PFSK-1 (cell line): ENCODE results near the gene SERPINI2.

Experiments used
- FOXP2 ChIP-seq: optimal IDR thresholded peaks from 2 replicates; pipeline ENCODE3; 2011; ENCODE audit warnings: borderline replicate concordance, control low read depth, inconsistent platforms; ENCODE audit not compliant: insufficient read depth; ENCODE audit errors: extremely low read length, extremely low read depth
- POLR2AphosphoS5 ChIP-seq: IDR thresholded peaks from 2 replicates; pipeline ENCODE4 v1.6.1; 2012; ENCODE audit warnings: low read depth, mild to moderate bottlenecking, control low read depth, low read length, moderate library complexity
- REST ChIP-seq, 2 experiments: IDR thresholded peaks; 2 replicates each; pipeline versions ENCODE4 v1.6.1 to v1.8.0; 2011 to 2012; ENCODE audit warnings: low read depth in 2 of 2, low read length in 2 of 2, control low read depth in 1 of 2, inconsistent platforms in 1 of 2, mild to moderate bottlenecking in 1 of 2, moderate library complexity in 1 of 2; ENCODE audit not compliant: insufficient read depth in 1 of 2
- SIN3A ChIP-seq: IDR thresholded peaks from 2 replicates; pipeline ENCODE4 v1.6.1; 2012; ENCODE audit warnings: mild to moderate bottlenecking, low read length, moderate library complexity, borderline replicate concordance; ENCODE audit not compliant: insufficient read depth
- TAF1 ChIP-seq: IDR thresholded peaks from 2 replicates; pipeline ENCODE4 v1.6.1; 2012; ENCODE audit warnings: low read length, control low read depth, borderline replicate concordance; ENCODE audit not compliant: insufficient read depth

Gene SERPINI2

GRCh38 chr3:167484551-167484950, 10.7 kb upstream of the SERPINI2 start:
- TF ChIP-seq REST (IDR thresholded peaks at IDR 0.05; ENCODE audit: insufficient read depth in 1 of 2, low read depth in 2 of 2, low read length in 2 of 2) (no peak), TAF1 (no peak), POLR2AphosphoS5 (no peak), SIN3A (no peak), FOXP2 (no peak)

GRCh38 chr3:167483708-167484475, 10.1 kb upstream of the SERPINI2 start:
- TF ChIP-seq POLR2AphosphoS5: no peak
- no peak for TF ChIP-seq FOXP2
- no peak for TF ChIP-seq TAF1
- TF ChIP-seq REST (IDR thresholded peaks at IDR 0.05; ENCODE audit: insufficient read depth in 1 of 2, low read depth in 2 of 2, low read length in 2 of 2): no peak
- no peak for TF ChIP-seq SIN3A

GRCh38 chr3:167481164-167481563, 7.3 kb upstream of the SERPINI2 start:
- TF ChIP-seq FOXP2 (no peak), SIN3A (no peak), REST (IDR thresholded peaks at IDR 0.05; ENCODE audit: insufficient read depth in 1 of 2, low read depth in 2 of 2, low read length in 2 of 2) (no peak), TAF1 (no peak), POLR2AphosphoS5 (no peak)

GRCh38 chr3:167480748-167481147, 6.9 kb upstream of the SERPINI2 start:
- no peak for TF ChIP-seq POLR2AphosphoS5
- no peak for TF ChIP-seq SIN3A
- TF ChIP-seq REST (IDR thresholded peaks at IDR 0.05; ENCODE audit: insufficient read depth in 1 of 2, low read depth in 2 of 2, low read length in 2 of 2): no peak
- TF ChIP-seq FOXP2: no peak
- TF ChIP-seq TAF1: no peak

- TF ChIP-seq SIN3A (no peak), POLR2AphosphoS5 (no peak), TAF1 (no peak), FOXP2 (no peak)
Measured at GRCh38 chr3:167469381-167469780, 4.5 kb downstream of the SERPINI2 start.
